ENCODE data around the gene SSNA1. TPM values are rescaled to one million over a fixed set of nuclear protein-coding genes. Genes with fewer than 3 reads are reported as not detected.

SSNA1 gene
- total RNA-seq, 1 donor from 2014 or later, result 47.0 TPM

DNA sequence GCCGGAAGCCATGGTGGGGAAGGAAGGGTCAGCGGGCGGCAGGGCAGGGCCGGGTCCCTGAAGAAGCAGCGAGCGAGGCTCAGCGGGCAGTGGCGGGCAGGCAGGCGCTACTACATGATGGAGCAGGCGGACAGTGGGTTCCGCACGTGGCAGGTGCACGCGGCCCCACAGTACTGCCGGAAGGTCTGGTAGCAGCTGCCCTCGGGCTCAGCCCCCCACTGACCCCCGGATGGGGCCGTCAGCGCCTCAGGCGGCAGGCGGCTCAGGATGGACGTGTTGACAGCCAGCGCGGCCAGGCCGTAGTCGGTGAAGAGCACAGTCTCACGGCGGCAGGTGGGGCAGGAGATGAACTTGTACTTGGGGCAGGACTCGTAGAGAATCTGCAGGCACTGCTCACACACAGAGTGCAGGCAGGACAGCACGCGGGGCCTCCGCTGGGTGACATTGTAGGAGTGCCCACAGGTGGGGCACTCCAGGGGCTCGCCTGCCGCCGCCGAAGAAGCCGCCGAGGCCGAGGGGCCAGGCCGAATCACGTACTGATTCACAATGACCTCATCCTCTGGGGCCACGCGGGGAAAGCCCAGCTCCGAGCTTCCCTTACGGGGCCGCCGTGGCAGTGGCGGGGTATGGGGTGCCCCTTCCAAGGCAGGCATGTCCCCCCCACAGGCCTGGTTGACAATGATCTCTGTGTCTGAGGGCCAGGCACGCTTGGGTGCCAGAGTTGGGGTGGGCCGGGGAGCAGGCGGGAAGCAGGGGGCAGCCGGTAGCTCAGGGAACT, 32.0 kb downstream of the SSNA1 start:
- no peaks in the 10 kb centered on the region for H3K9me3 ChIP-seq (ENCODE audit: control insufficient read depth in 3 of 3, low read length in 3 of 3)
- no peak overlapping the region for H3K27ac ChIP-seq (ENCODE audit: low read depth, low read length)
- no peaks in the 10 kb centered on the region for H3K27me3 ChIP-seq (ENCODE audit: control insufficient read depth in 3 of 3, insufficient read depth in 3 of 3, low read length in 3 of 3)
- no peak overlapping the region for H3K9ac ChIP-seq (ENCODE audit: low read depth in 1 of 3, low read length in 3 of 3)
- peaks cover 20 to 43% (median 27%) of the 10 kb centered on the region in 3 donors for H3K4me1 ChIP-seq (ENCODE audit: control insufficient read depth in 3 of 3, insufficient read depth in 3 of 3, low read length in 3 of 3)
- H3K36me3 ChIP-seq (ENCODE audit: control insufficient read depth in 3 of 3, insufficient read depth in 3 of 3, low read length in 3 of 3), result peaks cover 0 to 2% (median 0%) of the 10 kb centered on the region in 3 donors
- no peak overlapping the region for H3K4me3 ChIP-seq (ENCODE audit: low read length in 3 of 3)

DNA sequence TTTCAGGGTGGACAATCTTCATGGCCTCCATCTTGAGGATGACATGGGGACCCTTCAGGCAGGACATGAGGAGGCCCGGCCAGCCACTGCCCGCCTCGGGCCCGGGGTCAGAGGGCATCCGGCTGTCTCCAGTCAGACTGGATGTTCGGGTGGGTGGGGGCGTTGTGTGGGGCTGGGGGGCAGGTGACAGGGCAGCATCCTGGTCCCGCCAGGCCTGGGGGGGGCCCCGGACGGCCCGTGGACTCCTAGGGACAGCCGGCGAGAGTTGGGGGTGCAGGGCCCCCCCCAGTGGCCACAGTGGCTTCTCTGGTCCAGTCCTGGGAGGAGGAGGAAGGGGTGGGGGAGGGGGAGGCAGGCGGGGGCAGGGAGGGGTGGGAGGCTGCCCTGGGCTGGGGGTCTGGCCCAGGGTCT, 32.6 kb downstream of the SSNA1 start:
- Histone ChIP-seq H3K4me3 (ENCODE audit: low read length in 3 of 3) (no peak overlapping the region), H3K27ac (ENCODE audit: low read depth, low read length) (no peak overlapping the region), H3K4me1 (ENCODE audit: control insufficient read depth in 3 of 3, insufficient read depth in 3 of 3, low read length in 3 of 3) (peaks cover 20 to 43% (median 27%) of the 10 kb centered on the region in 3 donors)

DNA sequence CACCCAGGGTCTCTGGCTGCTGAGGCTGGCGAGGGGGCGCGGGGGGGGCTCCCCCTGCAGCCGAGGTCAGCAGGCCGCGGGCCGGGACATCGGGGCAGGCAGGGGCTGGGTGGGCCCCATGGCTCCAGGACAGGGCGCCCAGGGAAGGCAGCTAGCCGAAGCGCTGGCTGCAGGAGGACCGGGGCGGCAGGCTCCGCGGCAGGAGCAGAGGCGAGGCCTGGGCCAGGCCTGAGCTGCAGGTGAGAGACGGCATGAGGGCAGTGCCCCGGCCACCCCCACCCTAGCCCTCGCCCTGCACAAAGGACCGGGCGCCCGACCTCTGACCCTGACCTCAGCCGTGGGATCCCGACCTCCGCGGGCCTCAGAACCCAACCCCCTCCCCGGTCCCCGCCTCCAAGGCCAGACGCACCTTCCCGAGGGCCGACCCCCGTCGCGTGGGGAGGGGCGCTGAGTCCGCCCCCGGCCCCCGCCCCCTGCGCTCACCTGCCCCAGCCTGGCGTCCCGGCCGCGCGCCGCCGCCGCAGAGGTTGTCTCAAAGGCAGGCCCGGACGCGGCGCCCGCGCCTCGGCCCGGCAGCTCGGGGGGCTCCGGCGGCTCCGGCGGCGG, 33.1 kb downstream of the SSNA1 start:
- H3K4me3 ChIP-seq (ENCODE audit: low read length in 3 of 3), result peak overlapping the region; percentile 22 to 36 (median 30)
- peak overlapping the region in 1 of 3 donors; percentile 60 for H3K9ac ChIP-seq (ENCODE audit: low read depth in 1 of 3, low read length in 3 of 3)
- H3K4me1 ChIP-seq (ENCODE audit: control insufficient read depth in 3 of 3, insufficient read depth in 3 of 3, low read length in 3 of 3), result peaks cover 20 to 42% (median 26%) of the 10 kb centered on the region in 3 donors
- H3K27me3 ChIP-seq (ENCODE audit: control insufficient read depth in 3 of 3, insufficient read depth in 3 of 3, low read length in 3 of 3), result peaks cover 4 to 7% (median 5%) of the 10 kb centered on the region in 3 donors
- no peak overlapping the region for H3K27ac ChIP-seq (ENCODE audit: low read depth, low read length)
- no peaks in the 10 kb centered on the region for H3K36me3 ChIP-seq (ENCODE audit: control insufficient read depth in 3 of 3, insufficient read depth in 3 of 3, low read length in 3 of 3)
- H3K9me3 ChIP-seq (ENCODE audit: control insufficient read depth in 3 of 3, low read length in 3 of 3), result no peaks in the 10 kb centered on the region

More for the DNA sequence above, 32.6 kb downstream of the SSNA1 start:
- Histone ChIP-seq H3K9me3 (ENCODE audit: control insufficient read depth in 3 of 3, low read length in 3 of 3) (no peaks in the 10 kb centered on the region), H3K27me3 (ENCODE audit: control insufficient read depth in 3 of 3, insufficient read depth in 3 of 3, low read length in 3 of 3) (peaks cover 0 to 2% (median under 1%) of the 10 kb centered on the region in 3 donors), H3K36me3 (ENCODE audit: control insufficient read depth in 3 of 3, insufficient read depth in 3 of 3, low read length in 3 of 3) (no peaks in the 10 kb centered on the region), H3K9ac (ENCODE audit: low read depth in 1 of 3, low read length in 3 of 3) (no peak overlapping the region)

DNA sequence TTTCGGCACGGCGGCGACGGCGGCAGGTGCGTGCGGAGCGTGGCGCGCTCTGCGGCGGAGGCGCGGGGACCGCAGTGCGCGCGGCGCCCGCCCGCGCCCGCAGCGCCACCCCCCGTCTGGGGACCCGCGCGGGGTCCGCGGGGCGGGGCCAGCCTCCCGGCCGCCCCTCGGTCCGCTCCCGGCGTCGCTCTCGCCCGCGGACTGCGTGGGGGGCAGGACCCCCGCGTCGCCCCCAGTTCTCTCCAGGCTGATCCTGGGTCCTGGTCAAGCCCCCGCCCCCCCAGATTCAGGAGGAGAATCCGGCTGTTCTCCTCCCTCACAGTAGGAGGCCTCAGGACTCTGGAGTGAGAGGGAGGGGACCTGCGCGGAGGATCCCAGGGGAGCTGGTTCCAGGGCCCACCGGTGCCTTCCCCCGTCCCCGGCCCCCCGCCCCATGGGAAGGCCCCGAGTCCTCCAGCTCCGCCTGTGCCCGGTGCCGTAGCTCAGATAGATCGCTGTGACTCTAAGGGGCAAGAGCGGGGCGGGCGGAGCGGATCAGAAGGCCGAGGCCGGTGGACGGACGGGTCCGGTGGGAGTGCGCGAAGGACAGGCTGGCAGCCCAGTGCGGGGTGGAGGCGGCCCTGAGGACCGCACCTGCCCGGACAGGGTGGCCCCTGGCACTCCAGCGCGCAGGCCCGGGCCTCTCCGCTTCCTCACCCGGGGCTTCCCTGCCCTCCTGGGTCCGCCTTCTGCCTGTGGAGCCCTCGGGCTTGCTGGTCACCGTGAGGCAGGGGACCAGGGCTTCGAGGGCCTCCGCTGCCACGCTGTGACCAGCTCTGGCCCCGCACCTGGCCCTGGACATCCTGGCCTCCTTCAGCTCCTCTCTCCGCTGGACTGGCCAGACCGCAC, 34.0 kb downstream of the SSNA1 start, which contains the start of gene RNF208:
Gene RNF208 (minus strand): TSS at position 51 of the 888 bp plus-strand sequence. CDS start 1,028 bp downstream, outside the sequence.
- H3K4me3 ChIP-seq (ENCODE audit: low read length in 3 of 3), result peak within 1 kb of the TSS; percentile 68 to 89 (median 89)
- no peaks in the 10 kb centered on the region for H3K9me3 ChIP-seq (ENCODE audit: control insufficient read depth in 3 of 3, low read length in 3 of 3)
- H3K27ac ChIP-seq (ENCODE audit: low read depth, low read length), result peak within 1 kb of the TSS; percentile 90
- peaks cover 11 to 13% (median 11%) of the 10 kb centered on the region in 3 donors for H3K27me3 ChIP-seq (ENCODE audit: control insufficient read depth in 3 of 3, insufficient read depth in 3 of 3, low read length in 3 of 3)
- peak within 1 kb of the TSS; percentile 80 to 90 (median 86) for H3K9ac ChIP-seq (ENCODE audit: low read depth in 1 of 3, low read length in 3 of 3)
- peaks cover 17 to 39% (median 19%) of the 10 kb centered on the region in 3 donors for H3K4me1 ChIP-seq (ENCODE audit: control insufficient read depth in 3 of 3, insufficient read depth in 3 of 3, low read length in 3 of 3)
- H3K36me3 ChIP-seq (ENCODE audit: control insufficient read depth in 3 of 3, insufficient read depth in 3 of 3, low read length in 3 of 3), result no peaks in the 10 kb centered on the region

DNA sequence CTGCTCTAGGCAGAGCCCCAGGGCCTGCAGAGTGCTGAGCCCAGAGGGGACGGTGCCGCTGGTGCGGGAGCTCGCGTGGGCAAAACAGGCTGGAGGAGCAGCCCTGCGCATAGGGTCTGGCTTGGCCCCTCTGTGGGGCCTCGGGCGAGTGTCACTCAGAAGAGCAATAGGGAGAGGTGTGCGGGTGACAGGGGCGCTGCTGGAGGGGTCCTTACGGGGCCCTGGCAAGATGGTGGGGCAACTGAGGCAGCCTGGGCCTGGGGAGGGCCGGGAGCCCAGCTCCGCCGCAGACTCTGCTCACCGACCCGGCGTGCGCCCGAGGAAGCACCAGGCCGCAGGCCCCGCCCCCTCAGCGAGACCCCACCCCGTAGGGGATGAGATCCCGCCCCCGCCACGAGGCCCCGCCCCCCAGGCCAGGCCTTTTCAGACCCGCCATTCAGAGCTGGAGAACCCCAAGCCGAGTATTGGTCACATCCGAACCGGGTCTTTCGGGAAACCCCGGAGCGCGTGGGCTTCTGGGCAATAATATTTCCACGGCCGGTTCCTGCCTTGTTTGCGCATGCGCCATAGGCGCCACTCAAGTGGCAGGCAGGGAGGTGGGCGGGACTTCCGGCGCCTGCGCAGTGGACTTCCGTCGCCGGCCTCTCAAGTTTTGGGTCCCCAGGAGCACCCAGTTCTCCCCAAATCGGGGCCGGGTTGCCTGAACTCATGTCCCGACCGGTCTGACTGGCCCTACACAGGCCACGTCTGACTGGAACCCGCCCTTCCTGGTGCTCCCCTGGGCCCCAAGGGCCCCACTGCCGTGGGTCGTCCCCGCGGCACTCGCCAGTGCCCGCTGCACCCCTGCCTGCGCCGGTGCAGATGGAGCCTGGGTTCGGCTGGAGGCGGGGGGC, 34.8 kb downstream of the SSNA1 start:
- peak overlapping the region; percentile 90 to 99 (median 91) for H3K9ac ChIP-seq (ENCODE audit: low read depth in 1 of 3, low read length in 3 of 3)

DNA sequence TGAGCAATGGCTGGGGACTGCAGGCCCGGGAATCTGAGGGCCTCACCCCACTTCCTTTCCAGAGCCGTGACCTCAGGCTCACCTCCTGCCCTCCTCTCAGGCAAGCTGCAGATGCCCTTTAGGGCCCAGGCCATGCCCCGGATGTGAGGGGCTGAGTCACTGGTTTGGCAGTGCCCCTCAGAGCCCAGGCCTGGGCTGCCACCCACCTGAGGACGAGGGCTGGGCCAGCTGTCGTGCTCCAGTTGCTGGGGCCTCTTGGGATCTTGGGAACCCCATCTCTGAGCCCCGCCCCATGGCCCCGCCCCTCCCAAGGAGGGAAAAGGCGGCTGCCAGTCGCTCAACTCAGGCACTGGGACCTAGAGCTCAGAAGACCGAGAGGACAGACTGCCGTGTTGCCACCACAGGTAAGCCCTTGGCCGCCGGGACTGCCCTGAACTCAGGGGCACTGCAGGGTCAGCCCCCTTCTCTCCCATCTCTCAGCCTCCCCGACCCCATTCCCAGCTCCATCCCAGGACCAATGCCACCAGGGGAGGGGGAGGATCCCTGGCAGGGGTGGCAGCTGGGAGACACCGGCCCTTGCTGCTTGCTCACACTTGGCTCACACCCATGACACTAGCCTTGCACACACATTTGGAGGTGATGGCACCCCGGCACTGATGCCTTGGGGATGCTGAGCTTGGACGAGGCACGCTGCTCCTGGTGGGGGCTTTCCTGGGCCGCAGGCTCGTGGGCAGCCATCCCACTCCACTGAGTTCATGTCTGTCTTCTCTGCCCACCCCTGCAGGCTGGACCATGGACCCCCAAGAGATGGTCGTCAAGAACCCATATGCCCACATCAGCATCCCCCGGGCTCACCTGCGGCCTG, 36.6 kb downstream of the SSNA1 start, which contains the start of gene CYSRT1:
Gene CYSRT1 (plus strand): TSS at position 345 of the 865 bp plus-strand sequence. CDS start 448 bp downstream, at position 793.
- Histone ChIP-seq H3K4me3 (ENCODE audit: low read length in 3 of 3) (peak within 1 kb of the TSS; percentile 81 to 89 (median 89)), H3K27ac (ENCODE audit: low read depth, low read length) (peak within 1 kb of the TSS; percentile 90), H3K9ac (ENCODE audit: low read depth in 1 of 3, low read length in 3 of 3) (peak within 1 kb of the TSS; percentile 90 to 99 (median 91))

More for the DNA sequence above, 34.8 kb downstream of the SSNA1 start:
- Histone ChIP-seq H3K9me3 (ENCODE audit: control insufficient read depth in 3 of 3, low read length in 3 of 3) (no peaks in the 10 kb centered on the region), H3K27me3 (ENCODE audit: control insufficient read depth in 3 of 3, insufficient read depth in 3 of 3, low read length in 3 of 3) (peaks cover 15 to 18% (median 16%) of the 10 kb centered on the region in 3 donors), H3K27ac (ENCODE audit: low read depth, low read length) (peak overlapping the region; percentile 90), H3K4me3 (ENCODE audit: low read length in 3 of 3) (peak overlapping the region; percentile 81 to 89 (median 89)), H3K4me1 (ENCODE audit: control insufficient read depth in 3 of 3, insufficient read depth in 3 of 3, low read length in 3 of 3) (peaks cover 12 to 32% (median 13%) of the 10 kb centered on the region in 3 donors), H3K36me3 (ENCODE audit: control insufficient read depth in 3 of 3, insufficient read depth in 3 of 3, low read length in 3 of 3) (no peaks in the 10 kb centered on the region)

DNA sequence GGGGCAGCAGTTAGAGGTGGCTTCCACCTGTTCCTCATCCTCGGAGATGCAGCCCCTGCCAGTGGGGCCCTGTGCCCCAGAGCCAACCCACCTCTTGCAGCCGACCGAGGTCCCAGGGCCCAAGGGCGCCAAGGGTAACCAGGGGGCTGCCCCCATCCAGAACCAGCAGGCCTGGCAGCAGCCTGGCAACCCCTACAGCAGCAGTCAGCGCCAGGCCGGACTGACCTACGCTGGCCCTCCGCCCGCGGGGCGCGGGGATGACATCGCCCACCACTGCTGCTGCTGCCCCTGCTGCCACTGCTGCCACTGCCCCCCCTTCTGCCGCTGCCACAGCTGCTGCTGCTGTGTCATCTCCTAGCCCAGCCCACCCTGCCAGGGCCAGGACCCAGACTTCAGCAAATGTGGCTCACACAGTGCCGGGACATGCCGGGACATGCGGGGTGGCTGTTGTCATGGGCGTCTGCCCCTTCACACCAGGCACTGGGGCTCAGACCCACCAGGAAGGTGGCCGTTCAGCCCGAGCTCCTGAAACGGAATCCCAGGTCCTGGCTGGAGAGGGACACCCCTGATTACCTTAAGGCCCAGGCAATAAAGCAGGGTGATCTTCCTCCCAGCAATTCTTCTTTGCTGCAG, 37.3 kb downstream of the SSNA1 start:
- peaks cover 11 to 24% (median 12%) of the 10 kb centered on the region in 3 donors for H3K4me1 ChIP-seq (ENCODE audit: control insufficient read depth in 3 of 3, insufficient read depth in 3 of 3, low read length in 3 of 3)
- no peaks in the 10 kb centered on the region for H3K36me3 ChIP-seq (ENCODE audit: control insufficient read depth in 3 of 3, insufficient read depth in 3 of 3, low read length in 3 of 3)
- no peak overlapping the region for H3K4me3 ChIP-seq (ENCODE audit: low read length in 3 of 3)
- H3K27ac ChIP-seq (ENCODE audit: low read depth, low read length), result no peak overlapping the region
- H3K9me3 ChIP-seq (ENCODE audit: control insufficient read depth in 3 of 3, low read length in 3 of 3), result no peaks in the 10 kb centered on the region
- no peak overlapping the region for H3K9ac ChIP-seq (ENCODE audit: low read depth in 1 of 3, low read length in 3 of 3)
- H3K27me3 ChIP-seq (ENCODE audit: control insufficient read depth in 3 of 3, insufficient read depth in 3 of 3, low read length in 3 of 3), result peaks cover 38 to 42% (median 39%) of the 10 kb centered on the region in 3 donors

More for the DNA sequence above, 36.6 kb downstream of the SSNA1 start, which contains the start of gene CYSRT1:
- Histone ChIP-seq H3K4me1 (ENCODE audit: control insufficient read depth in 3 of 3, insufficient read depth in 3 of 3, low read length in 3 of 3) (peaks cover 12 to 24% (median 13%) of the 10 kb centered on the region in 3 donors), H3K9me3 (ENCODE audit: control insufficient read depth in 3 of 3, low read length in 3 of 3) (no peaks in the 10 kb centered on the region), H3K27me3 (ENCODE audit: control insufficient read depth in 3 of 3, insufficient read depth in 3 of 3, low read length in 3 of 3) (peaks cover 31 to 35% (median 31%) of the 10 kb centered on the region in 3 donors), H3K36me3 (ENCODE audit: control insufficient read depth in 3 of 3, insufficient read depth in 3 of 3, low read length in 3 of 3) (no peaks in the 10 kb centered on the region)
